ENCODE results near the gene CAMK2B.

Gene CAMK2B

GRCh38 chr7:44257618-44258422 lies 67.6 kb downstream of the CAMK2B start:
- no peak overlapping the region for H3K27ac ChIP-seq (ENCODE audit: low read length, poor library complexity, severe bottlenecking)
- H3K18ac ChIP-seq (ENCODE audit: low read depth in 1 of 2, low read length in 2 of 2), result peak overlapping the region; percentile 65 to 87
- peak overlapping the region; percentile 21 to 40 for H3K4ac ChIP-seq (ENCODE audit: low read depth in 1 of 2, low read length in 2 of 2)
- peak overlapping the region; percentile 21 for H2BK120ac ChIP-seq (ENCODE audit: low read depth, low read length)
- no peak overlapping the region for H2AFZ ChIP-seq (ENCODE audit: low read depth, low read length)
- peak overlapping the region in 1 of 2 experiments; percentile 46 for H3K14ac ChIP-seq (ENCODE audit: low read length in 2 of 2)
- peaks cover 23% of the 10 kb centered on the region for H3K4me1 ChIP-seq (ENCODE audit: control insufficient read depth, insufficient read depth, low read depth, low read length)
- H4K91ac ChIP-seq (ENCODE audit: low read length), result peak overlapping the region; percentile 79
- peak overlapping the region; percentile 93 for H2BK15ac ChIP-seq (ENCODE audit: low read depth, poor library complexity, severe bottlenecking)
- H2BK5ac ChIP-seq (ENCODE audit: low read depth, low read length, poor library complexity, severe bottlenecking), result no peak overlapping the region
- H3K9me3 ChIP-seq (ENCODE audit: control insufficient read depth, low read length), result no peaks in the 10 kb centered on the region
- H3K79me1 ChIP-seq (replicated peaks; ENCODE audit: low read length, poor library complexity, severe bottlenecking), result no peaks in the 10 kb centered on the region
- peak overlapping the region in 1 of 2 experiments; percentile 42 for H3K4me3 ChIP-seq (ENCODE audit: insufficient read depth in 1 of 2, low read depth in 1 of 2, low read length in 2 of 2)
- H3K36me3 ChIP-seq (ENCODE audit: control insufficient read depth in 1 of 2, insufficient read depth in 2 of 2, low read depth in 1 of 2, low read length in 2 of 2), result no peaks in the 10 kb centered on the region
- peak; percentile 95 for DNase-seq
- no peak overlapping the region for H3K4me2 ChIP-seq (ENCODE audit: low read length, poor library complexity, severe bottlenecking)
- peaks cover under 1 to 3% of the 10 kb centered on the region in 2 experiments for H3K27me3 ChIP-seq (ENCODE audit: control insufficient read depth in 1 of 2, insufficient read depth in 1 of 2, low read length in 2 of 2)
- no peak overlapping the region for H2AK5ac ChIP-seq (ENCODE audit: low read length, severe bottlenecking)
- peak overlapping the region; percentile 88 to 89 for H2BK12ac ChIP-seq (ENCODE audit: low read length in 2 of 2)
- H4K8ac ChIP-seq (ENCODE audit: low read length), result peak overlapping the region; percentile 38
- WGBS, result 25% methylated on average over 18 of the region's 18 CpGs
- peak overlapping the region; percentile 68 for H3K9ac ChIP-seq (ENCODE audit: low read length)
- H3K23ac ChIP-seq (ENCODE audit: low read length in 2 of 2), result no peak overlapping the region

DNA sequence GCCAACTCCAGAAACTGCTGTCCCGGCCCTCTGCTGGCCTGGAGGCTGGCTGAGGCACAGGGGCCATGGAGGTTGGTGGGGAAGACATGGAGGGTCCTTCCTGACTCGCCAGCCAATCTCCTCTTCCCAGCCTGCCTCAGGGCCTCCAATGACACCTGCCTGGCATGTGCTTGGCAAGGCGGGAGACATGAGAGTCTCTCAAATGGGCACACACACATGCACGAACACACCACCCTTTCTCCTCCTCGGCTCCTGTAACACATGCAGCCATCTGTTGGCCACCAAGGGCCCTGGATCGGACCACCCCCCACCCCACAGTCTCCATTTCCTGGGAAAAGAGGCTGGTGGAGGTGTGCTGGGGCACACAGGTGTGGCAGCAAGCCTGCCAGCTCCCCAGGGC lies 68.2 kb downstream of the CAMK2B start:
- 100% methylated on average over 3 of the region's 6 CpGs for WGBS
- no peak for DNase-seq
- peak overlapping the region; percentile 71 for H4K91ac ChIP-seq (ENCODE audit: low read length)
- no peak overlapping the region for H2AFZ ChIP-seq (ENCODE audit: low read depth, low read length)
- H3K4ac ChIP-seq (ENCODE audit: low read depth in 1 of 2, low read length in 2 of 2), result peak overlapping the region; percentile 21 to 40
- H2BK5ac ChIP-seq (ENCODE audit: low read depth, low read length, poor library complexity, severe bottlenecking), result no peak overlapping the region
- H3K36me3 ChIP-seq (ENCODE audit: control insufficient read depth in 1 of 2, insufficient read depth in 2 of 2, low read depth in 1 of 2, low read length in 2 of 2), result no peaks in the 10 kb centered on the region
- peak overlapping the region; percentile 38 for H4K8ac ChIP-seq (ENCODE audit: low read length)
- H3K23ac ChIP-seq (ENCODE audit: low read length in 2 of 2), result no peak overlapping the region
- H2BK15ac ChIP-seq (ENCODE audit: low read depth, poor library complexity, severe bottlenecking), result peak overlapping the region; percentile 93
- H2BK12ac ChIP-seq (ENCODE audit: low read length in 2 of 2), result peak overlapping the region; percentile 78 to 88
- no peak overlapping the region for H3K27ac ChIP-seq (ENCODE audit: low read length, poor library complexity, severe bottlenecking)
- H3K27me3 ChIP-seq (ENCODE audit: control insufficient read depth in 1 of 2, insufficient read depth in 1 of 2, low read length in 2 of 2), result peaks cover 0 to 3% of the 10 kb centered on the region in 2 experiments
- peaks cover 23% of the 10 kb centered on the region for H3K4me1 ChIP-seq (ENCODE audit: control insufficient read depth, insufficient read depth, low read depth, low read length)
- no peak overlapping the region for H2AK5ac ChIP-seq (ENCODE audit: low read length, severe bottlenecking)
- H3K9ac ChIP-seq (ENCODE audit: low read length), result peak overlapping the region; percentile 68
- no peaks in the 10 kb centered on the region for H3K9me3 ChIP-seq (ENCODE audit: control insufficient read depth, low read length)
- H3K79me1 ChIP-seq (replicated peaks; ENCODE audit: low read length, poor library complexity, severe bottlenecking), result no peaks in the 10 kb centered on the region
- no peak overlapping the region for H3K14ac ChIP-seq (ENCODE audit: low read length in 2 of 2)
- H3K4me2 ChIP-seq (ENCODE audit: low read length, poor library complexity, severe bottlenecking), result no peak overlapping the region
- H2BK120ac ChIP-seq (ENCODE audit: low read depth, low read length), result peak overlapping the region; percentile 21
- no peak overlapping the region for H3K4me3 ChIP-seq (ENCODE audit: insufficient read depth in 1 of 2, low read depth in 1 of 2, low read length in 2 of 2)
- peak overlapping the region; percentile 65 to 87 for H3K18ac ChIP-seq (ENCODE audit: low read depth in 1 of 2, low read length in 2 of 2)

GRCh38 chr7:44256459-44256858 lies 68.9 kb downstream of the CAMK2B start:
- Histone ChIP-seq H3K27ac (ENCODE audit: low read length, poor library complexity, severe bottlenecking) (no peak overlapping the region), H3K18ac (ENCODE audit: low read depth in 1 of 2, low read length in 2 of 2) (no peak overlapping the region), H2BK5ac (ENCODE audit: low read depth, low read length, poor library complexity, severe bottlenecking) (no peak overlapping the region), H4K91ac (ENCODE audit: low read length) (peak overlapping the region; percentile 21), H2BK12ac (ENCODE audit: low read length in 2 of 2) (peak overlapping the region in 1 of 2 experiments; percentile 12), H3K36me3 (ENCODE audit: control insufficient read depth in 1 of 2, insufficient read depth in 2 of 2, low read depth in 1 of 2, low read length in 2 of 2) (no peaks in the 10 kb centered on the region), H3K14ac (ENCODE audit: low read length in 2 of 2) (no peak overlapping the region), H2BK15ac (ENCODE audit: low read depth, poor library complexity, severe bottlenecking) (no peak overlapping the region), H2AK5ac (ENCODE audit: low read length, severe bottlenecking) (no peak overlapping the region), H2BK120ac (ENCODE audit: low read depth, low read length) (no peak overlapping the region), H4K8ac (ENCODE audit: low read length) (no peak overlapping the region), H3K4me1 (ENCODE audit: control insufficient read depth, insufficient read depth, low read depth, low read length) (peaks cover 23% of the 10 kb centered on the region), H3K9me3 (ENCODE audit: control insufficient read depth, low read length) (no peaks in the 10 kb centered on the region), H3K4ac (ENCODE audit: low read depth in 1 of 2, low read length in 2 of 2) (no peak overlapping the region), H3K27me3 (ENCODE audit: control insufficient read depth in 1 of 2, insufficient read depth in 1 of 2, low read length in 2 of 2) (no peaks in the 10 kb centered on the region), H3K9ac (ENCODE audit: low read length) (no peak overlapping the region), H3K4me2 (ENCODE audit: low read length, poor library complexity, severe bottlenecking) (no peak overlapping the region), H2AFZ (ENCODE audit: low read depth, low read length) (no peak overlapping the region), H3K4me3 (ENCODE audit: insufficient read depth in 1 of 2, low read depth in 1 of 2, low read length in 2 of 2) (no peak overlapping the region), H3K23ac (ENCODE audit: low read length in 2 of 2) (no peak overlapping the region), H3K79me1 (replicated peaks; ENCODE audit: low read length, poor library complexity, severe bottlenecking) (no peaks in the 10 kb centered on the region)
- 76% methylated on average over 5 of the region's 5 CpGs for WGBS
- no peak for DNase-seq

DNA sequence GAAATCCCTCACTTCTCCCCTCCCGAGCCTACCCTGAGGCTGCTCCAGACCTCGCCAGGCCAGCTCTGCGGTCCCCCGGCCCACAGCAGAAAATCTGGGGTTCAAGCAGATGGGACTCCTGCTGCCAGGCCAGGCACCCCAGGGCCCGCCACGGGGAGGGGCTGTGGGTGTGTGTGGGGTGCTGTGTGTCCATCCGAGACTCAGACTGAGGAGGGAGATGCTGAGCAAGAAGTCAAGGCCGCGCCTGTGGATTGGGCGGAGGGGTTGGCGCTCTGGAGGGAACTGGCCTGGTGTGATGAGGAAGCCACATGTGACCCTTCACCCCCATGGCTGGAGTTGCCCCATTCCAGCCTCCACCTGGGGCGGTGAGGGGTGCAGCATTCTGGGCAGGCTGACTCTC lies 73.5 kb downstream of the CAMK2B start:
- Histone ChIP-seq H2BK120ac (ENCODE audit: low read depth, low read length) (no peak overlapping the region), H3K9ac (ENCODE audit: low read length) (no peak overlapping the region), H3K9me3 (ENCODE audit: control insufficient read depth, low read length) (no peaks in the 10 kb centered on the region), H3K4me2 (ENCODE audit: low read length, poor library complexity, severe bottlenecking) (no peak overlapping the region), H4K8ac (ENCODE audit: low read length) (no peak overlapping the region), H3K36me3 (ENCODE audit: control insufficient read depth in 1 of 2, insufficient read depth in 2 of 2, low read depth in 1 of 2, low read length in 2 of 2) (no peaks in the 10 kb centered on the region), H3K14ac (ENCODE audit: low read length in 2 of 2) (no peak overlapping the region), H3K27me3 (ENCODE audit: control insufficient read depth in 1 of 2, insufficient read depth in 1 of 2, low read length in 2 of 2) (no peaks in the 10 kb centered on the region), H2BK12ac (ENCODE audit: low read length in 2 of 2) (no peak overlapping the region), H2AFZ (ENCODE audit: low read depth, low read length) (no peak overlapping the region), H3K18ac (ENCODE audit: low read depth in 1 of 2, low read length in 2 of 2) (no peak overlapping the region), H3K23ac (ENCODE audit: low read length in 2 of 2) (no peak overlapping the region), H3K4ac (ENCODE audit: low read depth in 1 of 2, low read length in 2 of 2) (no peak overlapping the region), H2AK5ac (ENCODE audit: low read length, severe bottlenecking) (no peak overlapping the region), H3K4me1 (ENCODE audit: control insufficient read depth, insufficient read depth, low read depth, low read length) (peaks cover 1% of the 10 kb centered on the region), H2BK15ac (ENCODE audit: low read depth, poor library complexity, severe bottlenecking) (no peak overlapping the region), H4K91ac (ENCODE audit: low read length) (no peak overlapping the region), H3K79me1 (replicated peaks; ENCODE audit: low read length, poor library complexity, severe bottlenecking) (no peaks in the 10 kb centered on the region), H3K27ac (ENCODE audit: low read length, poor library complexity, severe bottlenecking) (no peak overlapping the region), H2BK5ac (ENCODE audit: low read depth, low read length, poor library complexity, severe bottlenecking) (no peak overlapping the region), H3K4me3 (ENCODE audit: insufficient read depth in 1 of 2, low read depth in 1 of 2, low read length in 2 of 2) (no peak overlapping the region)
- WGBS, result 91% methylated on average over 11 of the region's 12 CpGs
- DNase-seq, result no peak
